NOMO-1 treated with DMSO at 0.1 percent for 48 hours (cell line): ENCODE data around the gene EVX1.

Experiments
- DNase-seq: peaks from one replicate; lab custom pipeline; 2025; ENCODE audit not compliant: unreplicated experiment; lab: John Stamatoyannopoulos, UW

Gene EVX1

GRCh38 chr7:27242555-27243339 is at the start of gene EVX1:
Gene EVX1 (plus strand): TSS chr7:27242802. CDS start chr7:27243031, 229 bp downstream.
- DNase-seq: no peak

GRCh38 chr7:27193335-27194001 is 49.1 kb upstream of the EVX1 start:
- no peak for DNase-seq

GRCh38 chr7:27194002-27194352 is 48.6 kb upstream of the EVX1 start:
- no peak for DNase-seq

- DNase-seq: no peak
Measured at GRCh38 chr7:27194686-27195379, 47.8 kb upstream of the EVX1 start.

- DNase-seq: peak; percentile 80
Measured at GRCh38 chr7:27196287-27196767, 46.3 kb upstream of the EVX1 start.

GRCh38 chr7:27197137-27198042 is 45.2 kb upstream of the EVX1 start:
- no peak for DNase-seq

- DNase-seq: no peak
Measured at GRCh38 chr7:27198138-27198841, 44.3 kb upstream of the EVX1 start.

- no peak for DNase-seq
Measured at GRCh38 chr7:27198871-27199801, 43.5 kb upstream of the EVX1 start.

GRCh38 chr7:27199849-27200760 is 42.5 kb upstream of the EVX1 start, which contains the start of gene HOXA13:
Gene HOXA13 (minus strand): TSS chr7:27200091. CDS start chr7:27200077, 14 bp downstream.
- DNase-seq: peak; percentile 64

GRCh38 chr7:27200761-27201579 is 41.6 kb upstream of the EVX1 start:
- DNase-seq: peak; percentile 76

GRCh38 chr7:27201580-27202017 is 41.0 kb upstream of the EVX1 start:
- DNase-seq: no peak

GRCh38 chr7:27202018-27202861 is 40.4 kb upstream of the EVX1 start:
- no peak for DNase-seq

GRCh38 chr7:27202862-27203134 is 39.8 kb upstream of the EVX1 start:
- no peak for DNase-seq

- no peak for DNase-seq
Measured at GRCh38 chr7:27203365-27203953, 39.1 kb upstream of the EVX1 start.

GRCh38 chr7:27203964-27204594 is 38.5 kb upstream of the EVX1 start:
- DNase-seq: no peak
